AG04450 (cell line): Measurements from ENCODE around the gene C22orf23. TPM values are rescaled to one million over a fixed set of nuclear protein-coding genes. Genes with fewer than 3 reads are reported as not detected.

ENCODE experiments used
- CTCF ChIA-PET: fragments of 300-600, 350-600 bp; formaldehyde crosslinking; extraction: SDS; loops from one replicate; lab custom pipeline; 2022; ENCODE audit warnings: antibody characterized with exemption, inconsistent platforms; lab: Charles Lee
- POLR2A ChIA-PET: fragments of 350-600 bp; formaldehyde crosslinking; extraction: SDS; loops from one replicate; lab custom pipeline; 2021; ENCODE audit warnings: antibody characterized with exemption, inconsistent platforms; lab: Yijun Ruan, JAX
- DNase-seq: peaks from one replicate; pipeline ENCODE4 v3.0.0-alpha.2; 2011; ENCODE audit warnings: low read depth, low spot score
- H3K27ac ChIP-seq: one replicate; pipeline ENCODE4 v1.5.1; 2012; ENCODE audit warnings: low read depth, low read length, control low read depth
- H3K27me3 ChIP-seq: one replicate; pipeline ENCODE4 v1.6.0; 2012; ENCODE audit warnings: low read length; ENCODE audit not compliant: control insufficient read depth, insufficient read depth
- H3K4me3 ChIP-seq: 2 replicates; pipeline ENCODE4 v1.5.1; 2011; ENCODE audit warnings: mild to moderate bottlenecking, low read depth, low read length, control low read depth
- H3K9me3 ChIP-seq: 2 replicates; pipeline ENCODE4 v1.5.1; 2012; ENCODE audit warnings: low read length; ENCODE audit not compliant: control insufficient read depth, insufficient read depth
- polyA plus RNA-seq: library from polyadenylated mRNA; depleted of rRNA; stranded (reverse); fragments of >200 nt; gene quantifications from 2 replicates; pipeline ENCODE4 v1.2.3, GENCODE V29; 2011
- TF ChIP-seq, protein P1 (sequence below): IDR thresholded peaks from 2 replicates; pipeline ENCODE4 v1.5.1; 2011; ENCODE audit warnings: low read depth, low read length, control low read depth, inconsistent platforms

Gene C22orf23
- polyA plus RNA-seq, 1 experiment, result 0.55 TPM

GRCh38 chr22:37996515-37997246 lies 43.3 kb upstream of the C22orf23 start:
- ChIA-PET CTCF (no interaction called here), POLR2A (no interaction called here)
- TF ChIP-seq, protein P1, sequence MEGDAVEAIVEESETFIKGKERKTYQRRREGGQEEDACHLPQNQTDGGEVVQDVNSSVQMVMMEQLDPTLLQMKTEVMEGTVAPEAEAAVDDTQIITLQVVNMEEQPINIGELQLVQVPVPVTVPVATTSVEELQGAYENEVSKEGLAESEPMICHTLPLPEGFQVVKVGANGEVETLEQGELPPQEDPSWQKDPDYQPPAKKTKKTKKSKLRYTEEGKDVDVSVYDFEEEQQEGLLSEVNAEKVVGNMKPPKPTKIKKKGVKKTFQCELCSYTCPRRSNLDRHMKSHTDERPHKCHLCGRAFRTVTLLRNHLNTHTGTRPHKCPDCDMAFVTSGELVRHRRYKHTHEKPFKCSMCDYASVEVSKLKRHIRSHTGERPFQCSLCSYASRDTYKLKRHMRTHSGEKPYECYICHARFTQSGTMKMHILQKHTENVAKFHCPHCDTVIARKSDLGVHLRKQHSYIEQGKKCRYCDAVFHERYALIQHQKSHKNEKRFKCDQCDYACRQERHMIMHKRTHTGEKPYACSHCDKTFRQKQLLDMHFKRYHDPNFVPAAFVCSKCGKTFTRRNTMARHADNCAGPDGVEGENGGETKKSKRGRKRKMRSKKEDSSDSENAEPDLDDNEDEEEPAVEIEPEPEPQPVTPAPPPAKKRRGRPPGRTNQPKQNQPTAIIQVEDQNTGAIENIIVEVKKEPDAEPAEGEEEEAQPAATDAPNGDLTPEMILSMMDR, result no peak
- H3K27ac ChIP-seq, result no peak overlapping the region
- H3K27me3 ChIP-seq, result peaks cover 29% of the 10 kb centered on the region
- no peaks in the 10 kb centered on the region for H3K9me3 ChIP-seq
- DNase-seq, result no peak
- H3K4me3 ChIP-seq, result no peak overlapping the region

DNA sequence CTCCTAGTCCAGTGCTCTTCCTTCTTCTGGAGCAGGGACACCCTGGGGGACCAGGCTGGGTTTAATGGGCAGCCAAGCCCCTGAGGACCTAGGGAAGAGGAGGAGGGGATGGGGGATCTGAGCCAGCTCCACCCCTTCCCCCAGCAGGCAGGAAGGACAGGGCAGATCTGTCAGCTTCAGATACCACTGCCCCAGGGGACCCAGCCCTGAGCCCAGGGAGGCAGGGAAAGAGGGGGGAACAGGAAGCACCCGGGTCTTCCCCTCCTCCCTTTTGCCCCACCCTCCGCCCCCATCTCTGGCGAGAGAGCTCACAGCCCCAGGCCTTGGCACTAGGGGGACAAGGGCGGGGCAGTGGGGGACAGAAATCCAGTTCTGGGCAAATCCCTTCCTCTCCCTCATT lies 42.7 kb upstream of the C22orf23 start:
- no peak for DNase-seq
- no peak overlapping the region for H3K27ac ChIP-seq
- ChIA-PET CTCF (interaction anchor here (2.0 kb wide), 1 partner anchor 31 kb away, joined by 4 read pairs; no protein-coding TSS in a partner anchor), POLR2A (interaction anchor here (0.7 kb wide), 1 partner anchor 644 kb away, joined by 3 read pairs; no protein-coding TSS in a partner anchor)
- H3K4me3 ChIP-seq, result no peak overlapping the region
- peaks cover 29% of the 10 kb centered on the region for H3K27me3 ChIP-seq
- no peaks in the 10 kb centered on the region for H3K9me3 ChIP-seq
- TF ChIP-seq, protein P1, result no peak

DNA sequence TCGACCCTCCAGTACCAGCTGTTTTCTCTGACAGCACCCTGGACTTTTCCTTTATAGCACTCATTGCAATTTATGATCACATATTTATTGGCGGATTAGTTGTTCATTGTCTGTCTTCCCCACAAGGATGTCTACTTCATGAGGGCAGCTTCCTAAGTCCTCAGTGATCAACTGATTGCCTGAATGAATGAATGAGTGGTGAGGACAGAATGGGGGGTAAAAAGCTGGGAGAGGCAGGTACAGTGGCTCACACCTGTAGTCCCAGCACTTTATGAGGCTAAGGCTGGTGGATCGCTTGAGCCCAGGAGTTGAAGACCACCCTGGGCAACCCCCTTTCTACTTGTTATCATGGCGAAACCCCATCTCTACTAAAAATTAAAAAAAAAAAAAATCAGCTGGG lies 42.1 kb upstream of the C22orf23 start:
- POLR2A ChIA-PET, result interaction anchor here (0.7 kb wide), 2 partner anchors 82 to 645 kb away, joined by 3 to 4 read pairs; no protein-coding TSS in a partner anchor
- Histone ChIP-seq H3K4me3 (no peak overlapping the region), H3K27ac (no peak overlapping the region), H3K27me3 (peaks cover 27% of the 10 kb centered on the region), H3K9me3 (no peaks in the 10 kb centered on the region)
- DNase-seq, result no peak
- CTCF ChIA-PET, result interaction anchor here (2.0 kb wide), 1 partner anchor 30 kb away, joined by 4 read pairs; no protein-coding TSS in a partner anchor
- TF ChIP-seq, protein P1, result no peak

- CTCF ChIA-PET, result interaction anchor here (2.0 kb wide), 1 partner anchor 30 kb away, joined by 4 read pairs; no protein-coding TSS in a partner anchor
- no peak for DNase-seq
- POLR2A ChIA-PET, result interaction anchor here (0.7 kb wide), 1 partner anchor 81 kb away, joined by 4 read pairs; no protein-coding TSS in a partner anchor
- H3K4me3 ChIP-seq, result no peak overlapping the region
- no peak overlapping the region for H3K27ac ChIP-seq
- H3K9me3 ChIP-seq, result no peaks in the 10 kb centered on the region
- TF ChIP-seq, protein P1, result no peak
- H3K27me3 ChIP-seq, result peaks cover 26% of the 10 kb centered on the region
Observed at GRCh38 chr22:37994982-37995381, 41.6 kb upstream of the C22orf23 start.

GRCh38 chr22:37994049-37994448 lies 40.6 kb upstream of the C22orf23 start:
- ChIA-PET CTCF (interaction anchor here (1.3 to 2.0 kb wide), 2 partner anchors 28 to 29 kb away, joined by 4 to 5 read pairs; no protein-coding TSS in a partner anchor), POLR2A (no interaction called here)
- TF ChIP-seq, protein P1, result no peak
- no peak overlapping the region for H3K27ac ChIP-seq
- peaks cover 23% of the 10 kb centered on the region for H3K27me3 ChIP-seq
- H3K4me3 ChIP-seq, result no peak overlapping the region
- no peak for DNase-seq
- no peaks in the 10 kb centered on the region for H3K9me3 ChIP-seq
